C4-2B (cell line): ENCODE data around the gene PRKCH.

Source experiments
- ZFX ChIP-seq: fragments of 450-650 bp; IDR thresholded peaks from 2 replicates; pipeline ENCODE4 v1.6.1; 2017
- TF ChIP-seq, protein P1 (sequence below): fragments of 450-650 bp; conservative IDR thresholded peaks from 2 replicates; pipeline ENCODE4 v1.5.1; 2017; ENCODE audit warnings: mild to moderate bottlenecking

DNA sequence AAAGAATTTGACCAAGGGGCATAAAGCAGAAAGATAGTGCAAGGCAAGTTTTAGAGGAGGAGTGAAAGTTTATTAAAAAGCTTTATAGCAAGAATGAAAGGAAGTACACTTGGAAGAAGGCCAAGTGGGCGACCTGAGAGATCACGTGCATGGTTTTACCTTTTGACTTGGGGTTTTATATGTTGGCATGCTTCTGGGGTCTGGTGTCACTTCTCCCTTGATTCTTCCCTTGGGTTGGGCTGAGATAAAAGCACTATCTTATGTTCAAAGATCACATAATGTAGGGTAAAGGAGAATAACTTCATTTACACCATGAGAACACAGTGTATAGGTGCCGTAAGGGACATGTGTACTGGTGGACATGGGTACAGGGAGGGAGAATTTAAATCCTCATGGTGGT lies 22.6 kb upstream of the PRKCH start:
- TF ChIP-seq, protein P1, sequence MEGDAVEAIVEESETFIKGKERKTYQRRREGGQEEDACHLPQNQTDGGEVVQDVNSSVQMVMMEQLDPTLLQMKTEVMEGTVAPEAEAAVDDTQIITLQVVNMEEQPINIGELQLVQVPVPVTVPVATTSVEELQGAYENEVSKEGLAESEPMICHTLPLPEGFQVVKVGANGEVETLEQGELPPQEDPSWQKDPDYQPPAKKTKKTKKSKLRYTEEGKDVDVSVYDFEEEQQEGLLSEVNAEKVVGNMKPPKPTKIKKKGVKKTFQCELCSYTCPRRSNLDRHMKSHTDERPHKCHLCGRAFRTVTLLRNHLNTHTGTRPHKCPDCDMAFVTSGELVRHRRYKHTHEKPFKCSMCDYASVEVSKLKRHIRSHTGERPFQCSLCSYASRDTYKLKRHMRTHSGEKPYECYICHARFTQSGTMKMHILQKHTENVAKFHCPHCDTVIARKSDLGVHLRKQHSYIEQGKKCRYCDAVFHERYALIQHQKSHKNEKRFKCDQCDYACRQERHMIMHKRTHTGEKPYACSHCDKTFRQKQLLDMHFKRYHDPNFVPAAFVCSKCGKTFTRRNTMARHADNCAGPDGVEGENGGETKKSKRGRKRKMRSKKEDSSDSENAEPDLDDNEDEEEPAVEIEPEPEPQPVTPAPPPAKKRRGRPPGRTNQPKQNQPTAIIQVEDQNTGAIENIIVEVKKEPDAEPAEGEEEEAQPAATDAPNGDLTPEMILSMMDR = no peak
- no peak for TF ChIP-seq ZFX
